Fibroblast of the aortic adventitia (primary cell): ENCODE measurements around the gene SHB. TPM values are rescaled to one million over a fixed set of nuclear protein-coding genes. Genes with fewer than 3 reads are reported as not detected.

Source experiments
- DNase-seq: peaks from one replicate; pipeline ENCODE4 v3.0.0-alpha.2; 2010; ENCODE audit warnings: low read depth
- H3K4me3 ChIP-seq: 2 replicates; pipeline ENCODE4 v1.5.1; 2011; ENCODE audit warnings: low read depth, mild to moderate bottlenecking, control low read depth, low read length, moderate library complexity
- CTCF ChIP-seq: IDR thresholded peaks from 2 replicates; pipeline ENCODE4 v1.5.1; 2011; ENCODE audit warnings: mild to moderate bottlenecking, low read length, control low read depth, inconsistent platforms; ENCODE audit not compliant: insufficient read depth
- total RNA-seq: library from RNA; depleted of rRNA; stranded (reverse); fragments of >200 nt; gene quantifications from 2 replicates; pipeline ENCODE4 v1.2.3, GENCODE V29; 2012; ENCODE audit warnings: low replicate concordance

The SHB gene
- total RNA-seq, 1 donor = 26.5 TPM

DNA sequence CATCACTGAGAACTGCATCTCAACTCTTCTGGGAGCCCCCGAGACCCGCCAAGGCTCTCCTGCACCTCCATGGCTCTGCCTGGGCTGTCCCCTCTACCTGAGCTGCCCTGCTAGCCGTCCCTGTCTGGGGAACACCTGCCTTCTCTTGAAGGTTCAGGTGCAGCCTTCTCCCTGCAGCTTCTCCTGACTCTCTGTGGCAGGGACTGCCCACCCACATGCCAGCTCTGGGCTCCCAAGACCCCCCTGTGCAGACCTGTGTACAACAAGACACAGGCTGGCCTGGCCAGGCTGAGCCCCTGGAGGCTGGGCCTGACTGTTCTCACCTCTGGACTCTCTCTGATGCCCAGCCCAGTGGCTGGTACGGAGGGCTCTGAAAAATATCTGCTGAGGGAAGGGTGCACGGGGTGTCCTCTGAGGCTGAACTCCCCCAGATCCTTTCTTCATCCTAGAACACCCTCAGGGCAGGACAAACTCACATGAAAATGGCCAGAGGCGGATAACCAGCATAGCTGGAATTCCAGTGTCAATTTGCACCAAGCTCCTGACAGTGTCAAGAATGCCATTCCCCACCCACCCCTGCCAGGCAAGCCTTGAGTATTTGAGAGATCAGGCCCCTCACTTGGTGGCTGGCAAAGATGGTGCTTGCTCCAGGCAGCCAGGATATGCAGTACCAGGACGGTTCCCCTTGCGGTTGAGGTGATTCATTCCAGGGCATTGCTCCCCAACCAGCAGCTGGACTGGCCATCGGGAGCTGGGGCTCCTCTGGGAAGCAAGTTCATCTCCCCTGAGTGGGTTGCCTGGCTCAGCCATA lies 124.2 kb downstream of the SHB start:
- no peak overlapping the region for H3K4me3 ChIP-seq
- TF ChIP-seq CTCF = no peak
- DNase-seq = no peak

DNA sequence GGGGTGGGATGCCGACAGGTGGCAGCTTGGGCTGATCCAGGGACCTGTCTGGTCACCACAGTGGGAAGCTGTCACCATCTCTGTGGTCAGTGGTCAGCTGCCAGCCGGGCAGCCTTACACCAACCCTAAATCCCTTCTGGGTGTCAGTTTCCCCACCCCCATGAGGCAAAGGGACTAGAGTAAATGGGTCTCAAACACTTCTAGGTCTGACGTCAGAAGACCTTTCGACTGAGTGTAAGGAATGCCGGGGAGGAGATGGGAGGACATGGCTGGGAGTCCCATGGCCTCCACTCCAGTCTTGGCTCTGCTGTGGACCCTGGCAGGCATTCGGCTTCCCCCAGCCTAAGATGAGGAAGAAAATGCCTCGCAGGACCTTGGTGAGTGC lies 124.8 kb downstream of the SHB start:
- H3K4me3 ChIP-seq = no peak overlapping the region
- TF ChIP-seq CTCF = no peak
- DNase-seq = peak; percentile 58

DNA sequence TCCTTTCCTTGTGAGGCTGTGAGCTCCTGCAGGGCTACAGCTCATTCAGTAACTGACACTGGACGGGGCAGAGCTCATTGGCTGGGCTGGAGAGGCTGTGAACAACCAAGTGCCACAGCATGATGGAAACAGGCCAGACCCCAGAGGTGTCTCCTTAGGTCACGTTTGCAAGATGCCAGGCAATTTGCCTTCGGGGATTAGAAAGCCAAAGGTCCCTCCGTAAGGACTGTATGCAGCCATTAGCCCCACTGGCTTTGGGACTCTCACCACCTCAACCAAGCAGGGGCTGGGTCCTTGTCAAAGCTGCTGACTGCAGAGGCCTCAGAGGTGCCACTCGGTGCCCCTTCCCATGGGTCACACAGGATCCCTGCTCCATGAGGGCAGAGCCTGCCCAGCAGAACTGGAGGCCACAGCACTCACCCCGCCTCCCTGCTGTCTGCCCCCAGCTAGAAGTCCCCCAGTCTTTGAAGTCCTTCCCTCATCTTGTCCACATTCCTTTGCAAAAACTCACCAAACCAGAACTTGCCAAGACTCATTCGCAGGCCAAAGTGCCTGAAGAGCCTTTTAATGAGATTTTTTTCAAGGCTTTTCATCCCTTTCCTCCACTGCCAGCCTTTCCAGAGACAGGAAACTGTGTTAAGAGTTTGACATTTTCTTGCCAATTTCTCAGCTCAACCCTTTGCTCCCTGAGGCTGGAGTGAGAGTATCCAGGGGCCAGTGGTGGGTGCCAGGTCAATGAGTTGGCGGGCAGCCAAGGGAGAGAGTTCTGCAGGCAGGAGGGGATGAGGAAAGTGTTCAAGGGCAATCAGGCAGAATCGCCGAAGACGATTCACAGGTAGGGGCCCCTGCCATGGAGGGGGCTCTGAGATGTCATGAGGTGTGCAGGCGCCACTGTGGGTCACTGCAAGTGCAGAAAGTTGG lies 125.4 kb downstream of the SHB start:
- no peak overlapping the region for H3K4me3 ChIP-seq
- peak; percentile 98 for DNase-seq
- no peak for TF ChIP-seq CTCF

DNA sequence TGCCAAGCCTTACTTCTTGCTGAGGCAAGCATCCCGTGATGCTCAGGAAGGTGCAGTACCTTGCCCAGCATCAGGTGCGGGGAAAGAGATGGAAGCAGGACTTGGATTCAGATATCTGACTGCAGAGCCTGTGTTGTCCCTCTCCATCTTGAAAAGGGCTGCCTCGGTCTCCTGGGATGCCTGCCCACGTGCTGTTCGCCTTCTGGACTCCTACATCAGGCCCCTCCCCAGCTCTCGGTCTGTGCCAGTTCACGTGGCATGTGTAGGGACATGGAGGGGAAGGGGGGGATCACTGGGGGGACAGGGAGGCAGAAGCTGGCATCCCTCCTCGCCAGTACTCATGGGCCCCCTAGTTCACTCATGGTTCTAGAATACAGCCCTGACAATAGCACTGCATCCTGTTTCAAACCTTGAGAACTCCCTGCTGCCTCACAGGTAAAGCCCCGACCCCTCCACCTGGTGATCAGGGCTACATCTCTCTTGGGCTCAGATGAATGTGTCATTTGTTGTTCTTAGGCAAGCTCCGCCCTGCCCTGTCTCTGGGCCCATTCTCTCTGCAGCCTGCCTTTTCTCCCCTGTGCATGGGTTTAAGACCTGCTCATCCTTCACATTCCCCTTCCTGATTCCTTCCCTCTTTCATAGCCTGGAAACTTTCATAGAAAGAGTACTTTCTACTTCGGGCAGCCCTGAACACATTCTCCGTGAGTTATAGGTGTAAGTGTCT lies 126.2 kb downstream of the SHB start:
- no peak for DNase-seq
- TF ChIP-seq CTCF = no peak
- no peak overlapping the region for H3K4me3 ChIP-seq

- no peak for DNase-seq
- H3K4me3 ChIP-seq = no peak overlapping the region
- no peak for TF ChIP-seq CTCF
Measured at GRCh38 chr9:37941253-37941652, 127.8 kb downstream of the SHB start.

DNA sequence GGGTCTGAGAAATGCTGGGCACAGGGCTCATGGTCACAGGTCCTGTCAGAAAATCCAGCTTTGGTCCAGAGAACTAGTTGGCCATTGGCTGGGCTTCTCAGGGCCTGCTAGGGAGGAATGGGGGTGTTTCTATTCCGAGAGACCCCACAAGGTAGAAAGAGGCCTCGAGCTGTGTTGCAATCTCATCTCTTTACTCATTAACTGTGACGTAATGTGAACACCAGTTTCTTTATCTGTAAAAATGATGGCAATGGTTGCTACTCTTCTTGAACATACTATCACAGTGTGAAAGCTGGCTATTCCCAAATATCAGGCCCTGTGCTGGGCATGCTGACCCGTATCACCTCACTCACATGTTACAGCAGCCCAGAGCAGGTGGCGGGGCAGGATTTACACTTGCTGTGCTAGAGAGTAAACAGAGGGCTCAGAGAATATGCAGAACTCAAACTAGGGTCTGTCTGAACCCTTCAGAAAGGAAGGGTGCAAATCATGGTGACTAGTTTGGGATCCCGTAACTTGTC lies 129.4 kb downstream of the SHB start:
- no peak overlapping the region for H3K4me3 ChIP-seq
- DNase-seq = no peak
- TF ChIP-seq CTCF = no peak
